Trophoblast cell (in vitro differentiated cells and primary cell): ENCODE measurements around the gene MPP2. TPM values are rescaled to one million over a fixed set of nuclear protein-coding genes. Genes with fewer than 3 reads are reported as not detected.

ENCODE experiments used
- DNase-seq, 2 donors: peaks; one replicate each; pipeline ENCODE4 v3.0.0-alpha.2; 2016
- H2AFZ ChIP-seq: 2 replicates; pipeline ENCODE4 v1.6.1; 2013; ENCODE audit warnings: low read length, moderate library complexity, mild to moderate bottlenecking; ENCODE audit not compliant: insufficient read depth, poor library complexity
- H2AK5ac ChIP-seq: 2 replicates; pipeline ENCODE4 v1.6.1; 2013; ENCODE audit warnings: mild to moderate bottlenecking, low read length
- H2BK120ac ChIP-seq: 2 replicates; pipeline ENCODE4 v1.6.1; 2013; ENCODE audit warnings: low read length, mild to moderate bottlenecking, moderate library complexity; ENCODE audit not compliant: insufficient read depth, poor library complexity
- H2BK12ac ChIP-seq: 2 replicates; pipeline ENCODE4 v1.6.1; 2013; ENCODE audit warnings: mild to moderate bottlenecking, low read length, moderate library complexity
- H2BK5ac ChIP-seq: 2 replicates; pipeline ENCODE4 v1.6.1; 2013; ENCODE audit warnings: low read length, low read depth, moderate library complexity, mild to moderate bottlenecking; ENCODE audit not compliant: poor library complexity
- H3K14ac ChIP-seq: 2 replicates; pipeline ENCODE4 v1.6.1; 2013; ENCODE audit warnings: mild to moderate bottlenecking, low read length
- H3K18ac ChIP-seq: 2 replicates; pipeline ENCODE4 v1.6.1; 2013; ENCODE audit warnings: mild to moderate bottlenecking, low read length
- H3K23ac ChIP-seq: 2 replicates; pipeline ENCODE4 v1.6.1; 2013; ENCODE audit warnings: low read length
- H3K27ac ChIP-seq: 2 replicates; pipeline ENCODE4 v1.5.1; 2013; ENCODE audit warnings: low read depth, mild to moderate bottlenecking, inconsistent platforms, low read length, moderate library complexity
- H3K27me3 ChIP-seq: 2 replicates; pipeline ENCODE4 v1.6.1; 2013; ENCODE audit warnings: inconsistent platforms, mild to moderate bottlenecking, low read length, moderate library complexity; ENCODE audit not compliant: insufficient read depth
- H3K36me3 ChIP-seq, 2 experiments: 1 replicate in 1 of 2; 2 replicates in 1 of 2; pipeline ENCODE4 v1.6.1; 2013; ENCODE audit warnings: low read length in 2 of 2, mild to moderate bottlenecking in 2 of 2, moderate library complexity in 1 of 2; ENCODE audit not compliant: insufficient read depth in 2 of 2, control insufficient read depth in 1 of 2
- H3K4ac ChIP-seq: 2 replicates; pipeline ENCODE4 v1.6.1; 2013; ENCODE audit warnings: low read depth, mild to moderate bottlenecking, low read length, moderate library complexity
- H3K4me1 ChIP-seq, 2 experiments: 1 replicate in 1 of 2; 2 replicates in 1 of 2; pipeline ENCODE4 v1.6.1; 2013; ENCODE audit warnings: low read length in 2 of 2, mild to moderate bottlenecking in 2 of 2, moderate library complexity in 1 of 2; ENCODE audit not compliant: insufficient read depth in 2 of 2, control insufficient read depth in 1 of 2
- H3K4me2 ChIP-seq: 2 replicates; pipeline ENCODE4 v1.6.1; 2013; ENCODE audit warnings: inconsistent platforms, mild to moderate bottlenecking, low read length, moderate library complexity
- H3K4me3 ChIP-seq: 2 replicates; pipeline ENCODE4 v1.5.1; 2013; ENCODE audit warnings: mild to moderate bottlenecking, low read depth, low read length, inconsistent platforms
- H3K79me1 ChIP-seq: one replicate; pipeline ENCODE4 v1.6.1; 2013; ENCODE audit warnings: low read length
- H3K79me2 ChIP-seq: 2 replicates; pipeline ENCODE4 v1.6.1; 2013; ENCODE audit warnings: low read length, mild to moderate bottlenecking; ENCODE audit not compliant: control insufficient read depth, insufficient read depth, poor library complexity
- H3K9ac ChIP-seq: 2 replicates; pipeline ENCODE4 v1.6.1; 2013; ENCODE audit warnings: mild to moderate bottlenecking, low read length
- H3K9me3 ChIP-seq: 2 replicates; pipeline ENCODE4 v1.6.1; 2013; ENCODE audit warnings: low read depth, mild to moderate bottlenecking, control low read depth, inconsistent platforms, low read length; ENCODE audit not compliant: insufficient read depth
- H4K12ac ChIP-seq: 2 replicates; pipeline ENCODE4 v1.6.1; 2013; ENCODE audit warnings: low read depth, mild to moderate bottlenecking, low read length, moderate library complexity
- H4K8ac ChIP-seq: 2 replicates; pipeline ENCODE4 v1.6.1; 2013; ENCODE audit warnings: low read depth, mild to moderate bottlenecking, low read length, moderate library complexity
- H4K91ac ChIP-seq: one replicate; pipeline ENCODE4 v1.6.1; 2013; ENCODE audit warnings: low read depth, mild to moderate bottlenecking, low read length, moderate library complexity
- WGBS: extraction: QIAGEN DNeasy Blood & Tissue Kit; methylation state at CpG from one replicate; pipeline ENCODE4 v1.1.7; 2013; ENCODE audit warnings: missing lambda C conversion rate; ENCODE audit not compliant: insufficient read length, insufficient coverage; ENCODE audit errors: extremely low coverage; 5-methylcytosine and 5-hydroxymethylcytosine counted together
- polyA plus RNA-seq: library from polyadenylated mRNA; stranded (reverse); fragments of 200-250 nt; gene quantifications from 2 replicates; pipeline ENCODE4 v1.2.3, GENCODE V29; 2013

MPP2 gene
- 0.88 and 0.96 TPM in 2 replicates for polyA plus RNA-seq

GRCh38 chr17:43907425-43907981 lies at the start of gene MPP2:
Gene MPP2 (minus strand): TSS chr17:43907536. CDS start chr17:43904460, 3,076 bp downstream.
- Histone ChIP-seq H3K36me3 (no peaks in the 10 kb centered on the region), H3K4me1 (peaks cover 0 to 11% of the 10 kb centered on the region in 2 experiments), H3K23ac (no peak within 1 kb of the TSS), H2BK5ac (no peak within 1 kb of the TSS), H4K91ac (no peak within 1 kb of the TSS), H3K27ac (no peak within 1 kb of the TSS), H2BK120ac (no peak within 1 kb of the TSS), H2AK5ac (no peak within 1 kb of the TSS), H3K18ac (no peak within 1 kb of the TSS), H4K8ac (no peak within 1 kb of the TSS), H3K79me1 (peaks cover 2% of the 10 kb centered on the region), H3K14ac (no peak within 1 kb of the TSS), H3K4ac (no peak within 1 kb of the TSS), H3K9me3 (peaks cover 3% of the 10 kb centered on the region), H2BK12ac (no peak within 1 kb of the TSS), H3K27me3 (peaks cover 18% of the 10 kb centered on the region), H3K4me2 (peak within 1 kb of the TSS; percentile 76), H3K79me2 (no peaks in the 10 kb centered on the region), H2AFZ (peak within 1 kb of the TSS; percentile 79), H3K9ac (no peak within 1 kb of the TSS), H4K12ac (peak within 1 kb of the TSS; percentile 44), H3K4me3 (peak within 1 kb of the TSS; percentile 64)
- WGBS, result no CpG with 5 or more reads among the region's 36 CpGs
- DNase-seq, result peak; percentile 15 to 47

- no peak overlapping the region for H4K8ac ChIP-seq
- no peak overlapping the region for H3K14ac ChIP-seq
- H3K9ac ChIP-seq, result no peak overlapping the region
- no peak overlapping the region for H3K18ac ChIP-seq
- WGBS, result no CpG with 5 or more reads among the region's 8 CpGs
- no peak overlapping the region for H2BK5ac ChIP-seq
- no peak overlapping the region for H2AFZ ChIP-seq
- no peak overlapping the region for H4K12ac ChIP-seq
- peaks cover 32% of the 10 kb centered on the region for H3K27me3 ChIP-seq
- H3K23ac ChIP-seq, result no peak overlapping the region
- no peaks in the 10 kb centered on the region for H3K36me3 ChIP-seq
- H3K4ac ChIP-seq, result no peak overlapping the region
- no peak overlapping the region for H2BK12ac ChIP-seq
- no peak overlapping the region for H3K4me3 ChIP-seq
- H2AK5ac ChIP-seq, result no peak overlapping the region
- H3K79me2 ChIP-seq, result no peaks in the 10 kb centered on the region
- no peak overlapping the region for H3K27ac ChIP-seq
- H4K91ac ChIP-seq, result no peak overlapping the region
- peaks cover 5 to 11% of the 10 kb centered on the region in 2 experiments for H3K4me1 ChIP-seq
- H3K4me2 ChIP-seq, result no peak overlapping the region
- H2BK120ac ChIP-seq, result no peak overlapping the region
- DNase-seq, result no peak
- no peaks in the 10 kb centered on the region for H3K79me1 ChIP-seq
- peaks cover 4% of the 10 kb centered on the region for H3K9me3 ChIP-seq
Observed at GRCh38 chr17:43956222-43956621, 48.9 kb upstream of the MPP2 start.

GRCh38 chr17:43953746-43954145 lies 46.4 kb upstream of the MPP2 start, which contains the start of gene PYY:
Gene PYY (minus strand): TSS chr17:43953940. CDS start chr17:43953483, 457 bp downstream.
- Histone ChIP-seq H4K12ac (no peak within 1 kb of the TSS), H2BK120ac (no peak within 1 kb of the TSS), H3K18ac (no peak within 1 kb of the TSS), H3K27me3 (peaks cover 32% of the 10 kb centered on the region), H2AK5ac (no peak within 1 kb of the TSS), H2BK12ac (no peak within 1 kb of the TSS), H3K36me3 (no peaks in the 10 kb centered on the region), H4K91ac (no peak within 1 kb of the TSS), H3K23ac (no peak within 1 kb of the TSS), H3K79me2 (no peaks in the 10 kb centered on the region), H3K4ac (no peak within 1 kb of the TSS), H3K9ac (no peak within 1 kb of the TSS), H2BK5ac (no peak within 1 kb of the TSS), H3K4me2 (peak within 1 kb of the TSS; percentile 48), H4K8ac (no peak within 1 kb of the TSS), H3K4me3 (no peak within 1 kb of the TSS), H3K4me1 (peaks cover 5 to 11% of the 10 kb centered on the region in 2 experiments), H3K9me3 (peaks cover 4% of the 10 kb centered on the region), H3K27ac (no peak within 1 kb of the TSS), H3K79me1 (no peaks in the 10 kb centered on the region), H3K14ac (no peak within 1 kb of the TSS), H2AFZ (no peak within 1 kb of the TSS)
- DNase-seq, result no peak
- whole genome bisulfite sequencing, result no CpG with 5 or more reads among the region's 11 CpGs

GRCh38 chr17:43952724-43953666 lies 45.7 kb upstream of the MPP2 start:
- H3K27me3 ChIP-seq, result peaks cover 32% of the 10 kb centered on the region
- peak overlapping the region; percentile 48 for H3K4me2 ChIP-seq

More at GRCh38 chr17:43952724-43953666, 45.7 kb upstream of the MPP2 start:
- no peaks in the 10 kb centered on the region for H3K79me1 ChIP-seq
- H3K14ac ChIP-seq, result no peak overlapping the region
- H2AFZ ChIP-seq, result no peak overlapping the region
- DNase-seq, result no peak
- no peak overlapping the region for H3K9ac ChIP-seq
- H3K4ac ChIP-seq, result no peak overlapping the region
- H3K4me1 ChIP-seq, result peaks cover 5 to 11% of the 10 kb centered on the region in 2 experiments
- no peak overlapping the region for H4K8ac ChIP-seq
- H3K23ac ChIP-seq, result no peak overlapping the region
- H3K36me3 ChIP-seq, result no peaks in the 10 kb centered on the region
- H2AK5ac ChIP-seq, result no peak overlapping the region
- no peak overlapping the region for H2BK5ac ChIP-seq
- H3K79me2 ChIP-seq, result no peaks in the 10 kb centered on the region
- H3K4me3 ChIP-seq, result no peak overlapping the region
- no peak overlapping the region for H4K12ac ChIP-seq
- no CpG with 5 or more reads among the region's 82 CpGs for WGBS
- H3K18ac ChIP-seq, result no peak overlapping the region
- H4K91ac ChIP-seq, result no peak overlapping the region
- peaks cover 4% of the 10 kb centered on the region for H3K9me3 ChIP-seq
- no peak overlapping the region for H2BK120ac ChIP-seq
- H3K27ac ChIP-seq, result no peak overlapping the region
- H2BK12ac ChIP-seq, result no peak overlapping the region
